GM23338 (cell line): Measurements from ENCODE around the gene TMEM135. TPM values are rescaled to one million over a fixed set of nuclear protein-coding genes. Genes with fewer than 3 reads are reported as not detected.

Source experiments
- ATAC-seq: fragments of 200-7000 bp; cut with Tn5 transposase; 3 replicates; pipeline ENCODE4 v1.9.1; 2020
- DNase-seq: peaks from one replicate; pipeline ENCODE4 v3.0.0-alpha.2; 2015; ENCODE audit warnings: low spot score
- H2AFZ ChIP-seq: fragments of 200-600 bp; sonication (generic); 2 replicates; pipeline ENCODE4 v1.8.0; 2016; ENCODE audit warnings: antibody characterized with exemption, mild to moderate bottlenecking, moderate library complexity
- H3F3A ChIP-seq: fragments of 200-600 bp; sonication (generic); replicated peaks from 2 replicates; pipeline ENCODE4 v1.8.0; 2017; ENCODE audit warnings: antibody characterized with exemption, mixed run types, low read depth
- H3K27ac ChIP-seq: fragments of 200-600 bp; sonication (generic); 2 replicates; pipeline ENCODE4 v1.6.1; 2016; ENCODE audit warnings: low read depth
- H3K27me3 ChIP-seq: fragments of 200-600 bp; sonication (generic); 2 replicates; pipeline ENCODE4 v1.8.0; 2016; ENCODE audit warnings: mild to moderate bottlenecking, mixed run types, moderate library complexity; ENCODE audit not compliant: insufficient read depth
- H3K36me3 ChIP-seq: fragments of 200-600 bp; sonication (generic); 2 replicates; pipeline ENCODE4 v1.8.0; 2016; ENCODE audit warnings: mild to moderate bottlenecking; ENCODE audit not compliant: insufficient read depth
- H3K4me1 ChIP-seq: fragments of 200-600 bp; sonication (generic); 2 replicates; pipeline ENCODE4 v1.8.0; 2016; ENCODE audit warnings: mild to moderate bottlenecking, moderate library complexity; ENCODE audit not compliant: insufficient read depth
- H3K4me2 ChIP-seq: fragments of 200-600 bp; sonication (generic); 2 replicates; pipeline ENCODE4 v1.7.1; 2017; ENCODE audit warnings: mixed run types
- H3K4me3 ChIP-seq: fragments of 200-600 bp; sonication (generic); 2 replicates; pipeline ENCODE4 v1.6.1; 2016; ENCODE audit warnings: mixed run types
- H3K79me2 ChIP-seq: fragments of 200-600 bp; sonication (generic); replicated peaks from 2 replicates; pipeline ENCODE4 v1.8.0; 2017; ENCODE audit warnings: mild to moderate bottlenecking; ENCODE audit not compliant: insufficient read depth
- H3K9me2 ChIP-seq: fragments of 200-600 bp; sonication (generic); 2 replicates; pipeline ENCODE4 v1.8.0; 2017; ENCODE audit not compliant: insufficient read depth
- H4K20me1 ChIP-seq: fragments of 200-600 bp; sonication (generic); replicated peaks from 2 replicates; pipeline ENCODE4 v1.8.0; 2017; ENCODE audit warnings: mild to moderate bottlenecking; ENCODE audit not compliant: insufficient read depth
- H3K27ac Mint-ChIP-seq: 2 replicates; pipeline ENCODE4 v1.8.0; 2020; ENCODE audit warnings: inconsistent platforms, mild to moderate bottlenecking, moderate library complexity, mixed read lengths
- H3K27me3 Mint-ChIP-seq: 3 replicates; pipeline ENCODE4 v1.8.0; 2022; ENCODE audit warnings: low read depth, mild to moderate bottlenecking, moderate library complexity, mixed read lengths, inconsistent platforms; ENCODE audit not compliant: insufficient read depth, poor library complexity
- H3K36me3 Mint-ChIP-seq: 3 replicates; pipeline ENCODE4 v1.8.0; 2021; ENCODE audit warnings: low read depth, mild to moderate bottlenecking, inconsistent platforms, moderate library complexity, mixed read lengths
- H3K4me1 Mint-ChIP-seq: 3 replicates; pipeline ENCODE4 v1.8.0; 2020; ENCODE audit warnings: mild to moderate bottlenecking, inconsistent platforms, mixed read lengths
- H3K4me3 Mint-ChIP-seq: 3 replicates; pipeline ENCODE4 v1.8.0; 2021; ENCODE audit warnings: moderate library complexity, mild to moderate bottlenecking, inconsistent platforms, mixed read lengths
- H3K9me3 Mint-ChIP-seq: 3 replicates; pipeline ENCODE4 v1.8.0; 2020; ENCODE audit warnings: moderate library complexity, mild to moderate bottlenecking, inconsistent platforms, mixed read lengths
- CREB1 ChIP-seq: fragments of 250-450 bp; sonication (Bioruptor Pico); IDR thresholded peaks from 2 replicates; pipeline ENCODE4 v1.5.0; 2020; ENCODE audit warnings: low read depth, mild to moderate bottlenecking, moderate library complexity
- NANOG ChIP-seq: IDR thresholded peaks from 2 replicates; pipeline ENCODE4 v1.6.1; 2016; ENCODE audit warnings: antibody characterized with exemption, borderline replicate concordance
- ZNF114 ChIP-seq: fragments of 250-450 bp; sonication (Bioruptor Pico); IDR thresholded peaks from 2 replicates; pipeline ENCODE4 v1.5.0; 2020; ENCODE audit warnings: mild to moderate bottlenecking, moderate library complexity
- polyA plus RNA-seq: library from polyadenylated mRNA; unstranded; fragments of >200 nt; fragmentation: Nextera tagmentation; extraction: Ambion mirVana; gene quantifications from 2 replicates; pipeline ENCODE4 v1.2.1, GENCODE V29; 2016
- total RNA-seq: library from RNA; depleted of rRNA; stranded (reverse); fragments of >200 nt; shearing (Covaris generic); gene quantifications from 2 replicates; pipeline ENCODE4 v1.2.3, GENCODE V29; 2014
- TF ChIP-seq, protein P1 (sequence below), 2 experiments: fragments of 200-600 bp in 1 of 2; sonication (generic) in 1 of 2; conservative IDR thresholded peaks; 2 replicates each; pipeline versions ENCODE4 v1.5.1 to v1.6.1; 2016 to 2017; ENCODE audit warnings: antibody characterized with exemption in 2 of 2, low read depth in 2 of 2, mild to moderate bottlenecking in 2 of 2, moderate library complexity in 1 of 2
- TF ChIP-seq, protein P2 (sequence below): fragments of 250-450 bp; sonication (Bioruptor Pico); IDR thresholded peaks from 2 replicates; pipeline ENCODE4 v1.5.0; 2020; ENCODE audit warnings: mild to moderate bottlenecking, moderate library complexity

TMEM135 gene
- total and polyA plus RNA-seq, 2 experiments from 2014 or later = 23.4 to 49.9 TPM

DNA sequence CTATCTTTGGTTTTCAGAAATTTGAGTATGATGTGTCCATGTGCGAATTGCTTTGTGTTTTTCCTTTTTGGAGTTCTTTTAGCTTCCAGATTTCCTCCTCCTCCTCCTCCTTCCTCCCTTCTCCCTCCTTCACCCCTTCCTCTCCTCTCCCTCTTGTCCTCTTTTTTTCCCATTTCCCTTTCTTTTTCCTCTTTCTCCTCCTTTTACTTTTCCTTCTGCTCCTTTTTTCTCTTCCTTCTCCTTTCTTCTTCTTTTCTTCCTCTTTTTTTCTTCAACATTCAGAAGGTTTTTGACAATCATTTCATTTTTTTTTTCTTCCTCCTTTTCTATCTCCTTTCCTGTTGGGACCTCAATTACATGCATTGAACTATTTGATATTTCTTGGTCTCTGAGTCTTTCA, 104.9 kb downstream of the TMEM135 start:
- H3K27ac Mint-ChIP-seq = no peak overlapping the region; the same call in 1 of the 2 replicates
- DNase-seq (no peak), ATAC-seq (no peak)
- H3K4me1 ChIP-seq = no peaks in the 10 kb centered on the region
- peaks cover 9% of the 10 kb centered on the region for H3K79me2 ChIP-seq
- 0 out of 2 replicates have a peak, but pooled peaks cover 4% of the 10 kb centered on the region for H3K36me3 ChIP-seq
- H3K27ac ChIP-seq = no peak overlapping the region
- peaks cover 23% of the 10 kb centered on the region for H3K9me3 Mint-ChIP-seq
- H3F3A ChIP-seq = no peaks in the 10 kb centered on the region
- H3K4me3 Mint-ChIP-seq = no peak overlapping the region
- H3K4me2 ChIP-seq = no peak overlapping the region
- H3K9me2 ChIP-seq = no peaks in the 10 kb centered on the region
- no peak overlapping the region for H2AFZ ChIP-seq
- H3K4me3 ChIP-seq = no peak overlapping the region
- no peaks in the 10 kb centered on the region for H3K27me3 ChIP-seq
- H3K4me1 Mint-ChIP-seq = peaks cover 8% of the 10 kb centered on the region; the same call in 1 of the 3 replicates
- peaks cover 3% of the 10 kb centered on the region for H3K27me3 Mint-ChIP-seq
- peaks cover 23% of the 10 kb centered on the region for H3K36me3 Mint-ChIP-seq
- TF ChIP-seq CREB1 = no peak
- TF ChIP-seq, protein P1, sequence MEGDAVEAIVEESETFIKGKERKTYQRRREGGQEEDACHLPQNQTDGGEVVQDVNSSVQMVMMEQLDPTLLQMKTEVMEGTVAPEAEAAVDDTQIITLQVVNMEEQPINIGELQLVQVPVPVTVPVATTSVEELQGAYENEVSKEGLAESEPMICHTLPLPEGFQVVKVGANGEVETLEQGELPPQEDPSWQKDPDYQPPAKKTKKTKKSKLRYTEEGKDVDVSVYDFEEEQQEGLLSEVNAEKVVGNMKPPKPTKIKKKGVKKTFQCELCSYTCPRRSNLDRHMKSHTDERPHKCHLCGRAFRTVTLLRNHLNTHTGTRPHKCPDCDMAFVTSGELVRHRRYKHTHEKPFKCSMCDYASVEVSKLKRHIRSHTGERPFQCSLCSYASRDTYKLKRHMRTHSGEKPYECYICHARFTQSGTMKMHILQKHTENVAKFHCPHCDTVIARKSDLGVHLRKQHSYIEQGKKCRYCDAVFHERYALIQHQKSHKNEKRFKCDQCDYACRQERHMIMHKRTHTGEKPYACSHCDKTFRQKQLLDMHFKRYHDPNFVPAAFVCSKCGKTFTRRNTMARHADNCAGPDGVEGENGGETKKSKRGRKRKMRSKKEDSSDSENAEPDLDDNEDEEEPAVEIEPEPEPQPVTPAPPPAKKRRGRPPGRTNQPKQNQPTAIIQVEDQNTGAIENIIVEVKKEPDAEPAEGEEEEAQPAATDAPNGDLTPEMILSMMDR (conservative IDR thresholded peaks at IDR 0.05; ENCODE audit: low read depth in 2 of 2) = no peak
- TF ChIP-seq NANOG = no peak
- no peak for TF ChIP-seq ZNF114
- TF ChIP-seq, protein P2, sequence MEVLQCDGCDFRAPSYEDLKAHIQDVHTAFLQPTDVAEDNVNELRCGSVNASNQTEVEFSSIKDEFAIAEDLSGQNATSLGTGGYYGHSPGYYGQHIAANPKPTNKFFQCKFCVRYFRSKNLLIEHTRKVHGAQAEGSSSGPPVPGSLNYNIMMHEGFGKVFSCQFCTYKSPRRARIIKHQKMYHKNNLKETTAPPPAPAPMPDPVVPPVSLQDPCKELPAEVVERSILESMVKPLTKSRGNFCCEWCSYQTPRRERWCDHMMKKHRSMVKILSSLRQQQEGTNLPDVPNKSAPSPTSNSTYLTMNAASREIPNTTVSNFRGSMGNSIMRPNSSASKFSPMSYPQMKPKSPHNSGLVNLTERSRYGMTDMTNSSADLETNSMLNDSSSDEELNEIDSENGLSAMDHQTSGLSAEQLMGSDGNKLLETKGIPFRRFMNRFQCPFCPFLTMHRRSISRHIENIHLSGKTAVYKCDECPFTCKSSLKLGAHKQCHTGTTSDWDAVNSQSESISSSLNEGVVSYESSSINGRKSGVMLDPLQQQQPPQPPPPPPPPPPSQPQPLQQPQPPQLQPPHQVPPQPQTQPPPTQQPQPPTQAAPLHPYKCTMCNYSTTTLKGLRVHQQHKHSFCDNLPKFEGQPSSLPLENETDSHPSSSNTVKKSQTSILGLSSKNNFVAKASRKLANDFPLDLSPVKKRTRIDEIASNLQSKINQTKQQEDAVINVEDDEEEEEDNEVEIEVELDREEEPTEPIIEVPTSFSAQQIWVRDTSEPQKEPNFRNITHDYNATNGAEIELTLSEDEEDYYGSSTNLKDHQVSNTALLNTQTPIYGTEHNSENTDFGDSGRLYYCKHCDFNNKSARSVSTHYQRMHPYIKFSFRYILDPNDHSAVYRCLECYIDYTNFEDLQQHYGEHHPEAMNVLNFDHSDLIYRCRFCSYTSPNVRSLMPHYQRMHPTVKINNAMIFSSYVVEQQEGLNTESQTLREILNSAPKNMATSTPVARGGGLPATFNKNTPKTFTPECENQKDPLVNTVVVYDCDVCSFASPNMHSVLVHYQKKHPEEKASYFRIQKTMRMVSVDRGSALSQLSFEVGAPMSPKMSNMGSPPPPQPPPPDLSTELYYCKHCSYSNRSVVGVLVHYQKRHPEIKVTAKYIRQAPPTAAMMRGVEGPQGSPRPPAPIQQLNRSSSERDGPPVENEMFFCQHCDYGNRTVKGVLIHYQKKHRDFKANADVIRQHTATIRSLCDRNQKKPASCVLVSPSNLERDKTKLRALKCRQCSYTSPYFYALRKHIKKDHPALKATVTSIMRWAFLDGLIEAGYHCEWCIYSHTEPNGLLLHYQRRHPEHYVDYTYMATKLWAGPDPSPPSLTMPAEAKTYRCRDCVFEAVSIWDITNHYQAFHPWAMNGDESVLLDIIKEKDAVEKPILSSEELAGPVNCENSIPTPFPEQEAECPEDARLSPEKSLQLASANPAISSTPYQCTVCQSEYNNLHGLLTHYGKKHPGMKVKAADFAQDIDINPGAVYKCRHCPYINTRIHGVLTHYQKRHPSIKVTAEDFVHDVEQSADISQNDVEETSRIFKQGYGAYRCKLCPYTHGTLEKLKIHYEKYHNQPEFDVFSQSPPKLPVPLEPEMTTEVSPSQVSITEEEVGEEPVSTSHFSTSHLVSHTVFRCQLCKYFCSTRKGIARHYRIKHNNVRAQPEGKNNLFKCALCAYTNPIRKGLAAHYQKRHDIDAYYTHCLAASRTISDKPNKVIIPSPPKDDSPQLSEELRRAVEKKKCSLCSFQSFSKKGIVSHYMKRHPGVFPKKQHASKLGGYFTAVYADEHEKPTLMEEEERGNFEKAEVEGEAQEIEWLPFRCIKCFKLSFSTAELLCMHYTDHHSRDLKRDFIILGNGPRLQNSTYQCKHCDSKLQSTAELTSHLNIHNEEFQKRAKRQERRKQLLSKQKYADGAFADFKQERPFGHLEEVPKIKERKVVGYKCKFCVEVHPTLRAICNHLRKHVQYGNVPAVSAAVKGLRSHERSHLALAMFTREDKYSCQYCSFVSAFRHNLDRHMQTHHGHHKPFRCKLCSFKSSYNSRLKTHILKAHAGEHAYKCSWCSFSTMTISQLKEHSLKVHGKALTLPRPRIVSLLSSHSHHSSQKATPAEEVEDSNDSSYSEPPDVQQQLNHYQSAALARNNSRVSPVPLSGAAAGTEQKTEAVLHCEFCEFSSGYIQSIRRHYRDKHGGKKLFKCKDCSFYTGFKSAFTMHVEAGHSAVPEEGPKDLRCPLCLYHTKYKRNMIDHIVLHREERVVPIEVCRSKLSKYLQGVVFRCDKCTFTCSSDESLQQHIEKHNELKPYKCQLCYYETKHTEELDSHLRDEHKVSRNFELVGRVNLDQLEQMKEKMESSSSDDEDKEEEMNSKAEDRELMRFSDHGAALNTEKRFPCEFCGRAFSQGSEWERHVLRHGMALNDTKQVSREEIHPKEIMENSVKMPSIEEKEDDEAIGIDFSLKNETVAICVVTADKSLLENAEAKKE = no peak
- no peaks in the 10 kb centered on the region for H4K20me1 ChIP-seq
